Activated CD4-positive, alpha-beta T cell treated with anti-CD3 and anti-CD28 coated beads, Interleukin-2, Interleukin-4, amounts not matched to agents 100 ng/mL and 50 ng/mL, durations not matched to agents 16 hours and 8 hours (primary cell): ENCODE measurements around the gene RWDD1.

Experiments used
- DNase-seq: peaks from one replicate; pipeline ENCODE4 v3.0.0-alpha.2; 2020; ENCODE audit warnings: low spot score

Gene RWDD1

GRCh38 chr6:116570856-116571682 lies at the start of gene RWDD1:
TSS of gene RWDD1 (plus strand) at chr6:116571504. CDS start at chr6:116571583, 79 bp downstream.
- peak; percentile 99 for DNase-seq

- no peak for DNase-seq
Observed at GRCh38 chr6:116522896-116523295, 48.4 kb upstream of the RWDD1 start.

- DNase-seq, result no peak
Observed at GRCh38 chr6:116524236-116524635, 47.1 kb upstream of the RWDD1 start.

- no peak for DNase-seq
Observed at GRCh38 chr6:116528133-116528532, 43.2 kb upstream of the RWDD1 start.

- DNase-seq, result no peak
Observed at GRCh38 chr6:116528780-116529179, 42.5 kb upstream of the RWDD1 start.

GRCh38 chr6:116529466-116530290 lies 41.6 kb upstream of the RWDD1 start:
- DNase-seq, result no peak

- DNase-seq, result no peak
Observed at GRCh38 chr6:116530436-116530835, 40.9 kb upstream of the RWDD1 start.

GRCh38 chr6:116531675-116532570 lies 39.4 kb upstream of the RWDD1 start:
- peak; percentile 62 for DNase-seq

- DNase-seq, result no peak
Observed at GRCh38 chr6:116533233-116533957, 37.9 kb upstream of the RWDD1 start.

GRCh38 chr6:116535109-116535508 lies 36.2 kb upstream of the RWDD1 start:
- DNase-seq, result no peak

- peak; percentile 62 for DNase-seq
Observed at GRCh38 chr6:116536216-116536621, 35.1 kb upstream of the RWDD1 start.

- no peak for DNase-seq
Observed at GRCh38 chr6:116542426-116542825, 28.9 kb upstream of the RWDD1 start.

GRCh38 chr6:116543149-116543548 lies 28.2 kb upstream of the RWDD1 start:
- no peak for DNase-seq

GRCh38 chr6:116545651-116546050 lies 25.7 kb upstream of the RWDD1 start, which contains the start of gene TRAPPC3L:
TSS of gene TRAPPC3L (minus strand) at chr6:116545684. CDS start at chr6:116545514, 170 bp downstream.
- no peak for DNase-seq

- no peak for DNase-seq
Observed at GRCh38 chr6:116547358-116547757, 23.9 kb upstream of the RWDD1 start.

- no peak for DNase-seq
Observed at GRCh38 chr6:116550796-116551195, 20.5 kb upstream of the RWDD1 start.

GRCh38 chr6:116553451-116553850 lies 17.9 kb upstream of the RWDD1 start, which contains the start of gene CALHM4:
TSS of gene CALHM4 (plus strand) at chr6:116553751. CDS start at chr6:116553794, 43 bp downstream.
- no peak for DNase-seq

GRCh38 chr6:116556065-116556464 lies 15.2 kb upstream of the RWDD1 start:
- DNase-seq, result no peak

GRCh38 chr6:116556814-116557415 lies 14.4 kb upstream of the RWDD1 start:
- DNase-seq, result no peak

- no peak for DNase-seq
Observed at GRCh38 chr6:116557893-116558292, 13.4 kb upstream of the RWDD1 start.

- no peak for DNase-seq
Observed at GRCh38 chr6:116560130-116560529, 11.2 kb upstream of the RWDD1 start.
